ENCODE results near the gene LTBP1. TPM values are rescaled to one million over a fixed set of nuclear protein-coding genes. Genes with fewer than 3 reads are reported as not detected.
A peak's percentile ranks its signal among the peaks of the same experiment; 100 is the strongest.

LTBP1 gene
- total RNA-seq, 3 donors from 2014 or later: 14.3 to 38.4 (median 33.6) TPM

- no peak for TF ChIP-seq CTCF (IDR thresholded peaks at IDR 0.05)
- Histone ChIP-seq H3K9me3 (no peaks in the 10 kb centered on the region), H3K4me1 (ENCODE audit: low read depth) (no peaks in the 10 kb centered on the region), H3K4me3 (no peak overlapping the region), H3K36me3 (ENCODE audit: low read depth) (no peaks in the 10 kb centered on the region)
- no peak for DNase-seq
- intact Hi-C loops (cut with DNase I, micrococcal nuclease): no loop called here
- ATAC-seq: no peak
These were observed 395.4 kb downstream of the LTBP1 start for GRCh38 chr2:33342171-33342570.

- TF ChIP-seq CTCF (IDR thresholded peaks at IDR 0.05): no peak
- no peaks in the 10 kb centered on the region for H3K4me1 ChIP-seq (ENCODE audit: low read depth)
- no peak for DNase-seq
- intact Hi-C loops (cut with DNase I, micrococcal nuclease): no loop called here
- H3K9me3 ChIP-seq: no peaks in the 10 kb centered on the region
- H3K36me3 ChIP-seq (ENCODE audit: low read depth): no peaks in the 10 kb centered on the region
- no peak overlapping the region for H3K4me3 ChIP-seq
- no peak for ATAC-seq
These were observed 396.0 kb downstream of the LTBP1 start for GRCh38 chr2:33342705-33343104.

GRCh38 chr2:33343387-33343895, 396.7 kb downstream of the LTBP1 start:
- intact Hi-C loops (cut with DNase I, micrococcal nuclease): no loop called here
- Histone ChIP-seq H3K36me3 (ENCODE audit: low read depth) (no peaks in the 10 kb centered on the region), H3K4me1 (ENCODE audit: low read depth) (no peaks in the 10 kb centered on the region), H3K4me3 (no peak overlapping the region), H3K9me3 (no peaks in the 10 kb centered on the region)
- DNase-seq (no peak), ATAC-seq (no peak)
- TF ChIP-seq CTCF (IDR thresholded peaks at IDR 0.05): no peak

GRCh38 chr2:33344230-33344629, 397.5 kb downstream of the LTBP1 start:
- intact Hi-C loops (cut with DNase I, micrococcal nuclease): no loop called here
- DNase-seq (no peak), ATAC-seq (no peak)
- TF ChIP-seq CTCF (IDR thresholded peaks at IDR 0.05): no peak
- Histone ChIP-seq H3K4me1 (ENCODE audit: low read depth) (no peaks in the 10 kb centered on the region), H3K36me3 (ENCODE audit: low read depth) (no peaks in the 10 kb centered on the region), H3K4me3 (no peak overlapping the region), H3K9me3 (no peaks in the 10 kb centered on the region)

- DNase-seq (no peak), ATAC-seq (no peak)
- no peak for TF ChIP-seq CTCF (IDR thresholded peaks at IDR 0.05)
- intact Hi-C loops (cut with DNase I, micrococcal nuclease): no loop called here
- H3K4me3 ChIP-seq: no peak overlapping the region
- H3K9me3 ChIP-seq: no peaks in the 10 kb centered on the region
- H3K36me3 ChIP-seq (ENCODE audit: low read depth): no peaks in the 10 kb centered on the region
- H3K4me1 ChIP-seq (ENCODE audit: low read depth): peaks cover 6% of the 10 kb centered on the region
These were observed 401.1 kb downstream of the LTBP1 start for GRCh38 chr2:33347856-33348255.

GRCh38 chr2:33350632-33351031, 403.9 kb downstream of the LTBP1 start:
- peak; percentile 43 for ATAC-seq
- no peak for TF ChIP-seq CTCF (IDR thresholded peaks at IDR 0.05)
- intact Hi-C loops (cut with DNase I, micrococcal nuclease): no loop called here
- no peak for DNase-seq
- H3K4me1 ChIP-seq (ENCODE audit: low read depth): peaks cover 6% of the 10 kb centered on the region
- H3K9me3 ChIP-seq: peaks cover under 1% of the 10 kb centered on the region
- H3K36me3 ChIP-seq (ENCODE audit: low read depth): no peaks in the 10 kb centered on the region
- no peak overlapping the region for H3K4me3 ChIP-seq

Data from mucosa of descending colon (tissue), 3 donors.